HG03066 (cell line): ENCODE results near the gene EPHB2.

ENCODE experiments used
- ATAC-seq: cut with Tn5 transposase; IDR thresholded peaks from one replicate; pipeline ENCODE4 v1.9.1; 2021; ENCODE audit warnings: low read depth; ENCODE audit not compliant: unreplicated experiment

Gene EPHB2

GRCh38 chr1:22717037-22717760, 6.6 kb downstream of the EPHB2 start:
- no peak for ATAC-seq

GRCh38 chr1:22721122-22721873, 10.7 kb downstream of the EPHB2 start:
- no peak for ATAC-seq

GRCh38 chr1:22722901-22723550, 12.4 kb downstream of the EPHB2 start:
- ATAC-seq: no peak

GRCh38 chr1:22727873-22728272, 17.2 kb downstream of the EPHB2 start:
- no peak for ATAC-seq

GRCh38 chr1:22728751-22729399, 18.2 kb downstream of the EPHB2 start:
- ATAC-seq: no peak

- ATAC-seq: no peak
Measured at GRCh38 chr1:22729400-22729773, 18.7 kb downstream of the EPHB2 start.

GRCh38 chr1:22729912-22730311, 19.3 kb downstream of the EPHB2 start:
- no peak for ATAC-seq

- ATAC-seq: no peak
Measured at GRCh38 chr1:22731924-22732720, 21.5 kb downstream of the EPHB2 start.

GRCh38 chr1:22733643-22734042, 23.0 kb downstream of the EPHB2 start:
- ATAC-seq: no peak

GRCh38 chr1:22736501-22737080, 26.0 kb downstream of the EPHB2 start:
- ATAC-seq: no peak

GRCh38 chr1:22737374-22738068, 26.9 kb downstream of the EPHB2 start:
- no peak for ATAC-seq

GRCh38 chr1:22738069-22738435, 27.4 kb downstream of the EPHB2 start:
- ATAC-seq: no peak

GRCh38 chr1:22738522-22738921, 27.9 kb downstream of the EPHB2 start:
- ATAC-seq: no peak

- ATAC-seq: no peak
Measured at GRCh38 chr1:22739648-22740385, 29.2 kb downstream of the EPHB2 start.

GRCh38 chr1:22741118-22741517, 30.5 kb downstream of the EPHB2 start:
- ATAC-seq: no peak

GRCh38 chr1:22745669-22746585, 35.3 kb downstream of the EPHB2 start:
- no peak for ATAC-seq

GRCh38 chr1:22747021-22747734, 36.5 kb downstream of the EPHB2 start:
- no peak for ATAC-seq
